GM18868 (cell line): Measurements from ENCODE around the gene PSMB7.

Source experiments
- ATAC-seq: cut with Tn5 transposase; IDR thresholded peaks from one replicate; pipeline ENCODE4 v1.9.1; 2021; ENCODE audit warnings: mild to moderate bottlenecking, moderate library complexity; ENCODE audit not compliant: unreplicated experiment

PSMB7 gene

GRCh38 chr9:124329206-124329792, 85.9 kb downstream of the PSMB7 start:
- no peak for ATAC-seq

DNA sequence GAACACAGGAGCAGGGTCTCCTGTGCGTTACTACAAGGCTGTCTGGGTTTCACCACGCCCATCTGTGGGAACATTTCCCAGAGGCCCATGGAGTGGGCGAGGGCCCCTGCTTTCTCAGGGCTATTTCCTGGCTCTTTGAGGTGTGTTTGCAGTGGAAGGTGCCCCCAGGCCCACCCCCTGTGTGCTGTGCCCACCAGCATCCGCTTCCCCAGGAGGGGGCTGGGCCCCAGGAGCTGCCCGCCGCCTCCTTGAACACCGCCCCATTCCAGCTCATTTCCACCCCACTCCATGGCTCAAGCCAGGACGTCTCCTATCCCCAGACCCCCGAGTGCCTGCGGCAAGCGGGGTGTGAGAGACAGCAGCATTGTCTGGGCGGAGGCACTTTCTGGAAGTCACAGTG, 87.0 kb downstream of the PSMB7 start:
- no peak for ATAC-seq

- no peak for ATAC-seq
Observed at GRCh38 chr9:124327491-124327890, 87.8 kb downstream of the PSMB7 start.

DNA sequence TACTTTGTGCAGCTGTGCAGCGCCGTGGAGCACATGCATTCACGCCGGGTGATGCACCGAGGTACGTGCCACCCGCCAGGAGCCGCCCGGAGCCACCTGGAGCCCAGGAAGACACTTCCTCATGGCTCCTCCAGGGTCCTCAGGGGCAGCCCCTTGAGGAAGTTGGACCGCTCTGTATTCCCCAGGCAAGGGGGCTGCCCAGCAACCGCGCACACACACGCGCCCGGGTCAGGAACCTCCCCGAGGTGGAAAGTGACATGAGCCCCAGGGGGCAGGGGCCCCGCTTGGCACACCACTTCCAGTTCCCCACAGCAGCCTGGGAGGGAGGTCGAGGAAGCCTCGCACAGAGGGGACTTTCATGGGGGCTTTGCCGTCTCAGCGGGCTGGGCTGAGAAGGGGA, 88.9 kb downstream of the PSMB7 start:
- ATAC-seq, result peak; percentile 53

DNA sequence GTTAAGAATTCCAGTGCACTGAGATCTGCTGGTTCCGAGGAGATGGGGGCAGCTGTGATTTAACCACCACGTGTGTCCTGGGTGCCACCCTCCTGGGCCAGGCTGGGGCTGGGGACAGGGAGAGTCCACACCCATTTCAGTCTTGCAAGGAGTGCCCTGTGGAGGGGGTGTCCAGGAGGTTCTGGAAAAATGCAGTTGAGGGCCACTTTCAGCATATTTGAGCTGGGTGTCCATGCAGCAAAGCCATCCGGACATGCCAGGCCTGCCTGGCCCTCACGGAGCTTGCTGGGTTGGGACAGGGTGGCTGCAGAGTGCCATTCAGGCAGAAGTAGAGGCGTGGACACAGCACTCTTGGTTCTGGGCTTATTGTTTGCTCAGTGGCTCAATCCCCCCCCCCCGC, 89.4 kb downstream of the PSMB7 start:
- ATAC-seq, result no peak

- ATAC-seq, result no peak
Observed at GRCh38 chr9:124323904-124324303, 91.3 kb downstream of the PSMB7 start.

GRCh38 chr9:124322618-124323432, 92.4 kb downstream of the PSMB7 start:
- ATAC-seq, result no peak

GRCh38 chr9:124321935-124322334, 93.3 kb downstream of the PSMB7 start:
- no peak for ATAC-seq

- ATAC-seq, result no peak
Observed at GRCh38 chr9:124321416-124321815, 93.8 kb downstream of the PSMB7 start.

DNA sequence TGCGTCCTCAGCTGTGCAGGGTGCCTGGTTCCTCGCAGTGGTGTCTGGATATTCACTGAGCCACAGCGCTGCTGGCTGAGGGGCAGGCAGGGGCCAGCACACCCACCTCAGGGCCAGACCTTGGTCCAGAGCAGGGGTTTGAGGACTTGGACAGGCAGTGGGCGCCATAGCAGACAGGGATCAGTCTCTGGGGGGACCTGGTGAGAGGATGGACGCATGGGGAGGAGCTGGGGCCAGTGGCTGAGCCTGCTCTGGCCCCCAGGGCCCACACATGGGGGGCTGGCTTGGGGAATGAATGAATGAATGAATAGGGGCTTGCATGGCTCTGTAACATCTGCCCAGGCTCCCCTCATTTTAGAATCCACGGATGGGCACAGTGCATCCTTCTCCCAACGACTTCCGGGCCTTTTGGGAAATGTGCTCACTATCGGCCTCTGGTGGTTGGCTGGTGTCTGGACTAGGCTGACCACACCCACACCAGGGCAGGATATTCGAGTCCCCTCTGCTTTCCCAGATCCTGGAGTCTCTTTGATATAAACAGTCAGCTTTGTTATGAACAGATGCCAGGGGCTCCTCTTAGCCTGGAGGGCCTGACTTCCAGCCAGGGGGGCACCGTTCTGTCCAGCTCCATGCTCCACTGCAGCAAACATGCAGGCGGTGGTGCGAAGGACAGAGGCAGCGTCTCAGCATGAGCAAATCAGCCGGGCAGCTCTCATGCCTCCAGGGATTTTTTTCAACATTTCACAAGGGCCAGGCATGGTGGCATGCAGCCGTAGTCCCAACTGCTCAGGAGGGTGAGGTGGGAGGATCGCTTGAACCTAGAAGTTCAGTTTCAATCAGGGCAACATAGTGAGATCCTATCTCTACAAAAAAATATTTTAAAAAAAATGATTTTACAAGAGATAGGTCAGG, 94.9 kb downstream of the PSMB7 start:
- no peak for ATAC-seq

- no peak for ATAC-seq
Observed at GRCh38 chr9:124315882-124316281, 99.4 kb downstream of the PSMB7 start.

DNA sequence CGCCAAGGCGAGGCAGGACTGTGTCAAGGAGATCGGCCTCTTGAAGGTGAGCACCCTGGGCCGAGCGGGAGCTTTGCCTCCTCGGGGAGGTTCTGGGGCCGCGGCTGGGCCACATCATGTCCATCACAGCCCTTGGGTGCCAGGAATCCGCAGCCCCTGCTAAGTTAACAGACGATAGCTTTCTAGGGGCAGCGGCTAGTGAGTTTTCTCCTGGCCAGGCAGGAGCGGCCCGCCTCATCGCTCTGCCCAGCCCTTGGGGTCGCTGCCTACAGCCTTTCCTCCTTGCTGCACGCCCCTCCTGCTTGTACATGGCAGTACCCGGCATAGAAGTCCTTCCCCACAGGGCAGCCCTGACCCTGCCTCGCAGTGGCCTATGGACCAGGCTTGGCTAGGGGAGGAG, 101.3 kb downstream of the PSMB7 start:
- no peak for ATAC-seq

DNA sequence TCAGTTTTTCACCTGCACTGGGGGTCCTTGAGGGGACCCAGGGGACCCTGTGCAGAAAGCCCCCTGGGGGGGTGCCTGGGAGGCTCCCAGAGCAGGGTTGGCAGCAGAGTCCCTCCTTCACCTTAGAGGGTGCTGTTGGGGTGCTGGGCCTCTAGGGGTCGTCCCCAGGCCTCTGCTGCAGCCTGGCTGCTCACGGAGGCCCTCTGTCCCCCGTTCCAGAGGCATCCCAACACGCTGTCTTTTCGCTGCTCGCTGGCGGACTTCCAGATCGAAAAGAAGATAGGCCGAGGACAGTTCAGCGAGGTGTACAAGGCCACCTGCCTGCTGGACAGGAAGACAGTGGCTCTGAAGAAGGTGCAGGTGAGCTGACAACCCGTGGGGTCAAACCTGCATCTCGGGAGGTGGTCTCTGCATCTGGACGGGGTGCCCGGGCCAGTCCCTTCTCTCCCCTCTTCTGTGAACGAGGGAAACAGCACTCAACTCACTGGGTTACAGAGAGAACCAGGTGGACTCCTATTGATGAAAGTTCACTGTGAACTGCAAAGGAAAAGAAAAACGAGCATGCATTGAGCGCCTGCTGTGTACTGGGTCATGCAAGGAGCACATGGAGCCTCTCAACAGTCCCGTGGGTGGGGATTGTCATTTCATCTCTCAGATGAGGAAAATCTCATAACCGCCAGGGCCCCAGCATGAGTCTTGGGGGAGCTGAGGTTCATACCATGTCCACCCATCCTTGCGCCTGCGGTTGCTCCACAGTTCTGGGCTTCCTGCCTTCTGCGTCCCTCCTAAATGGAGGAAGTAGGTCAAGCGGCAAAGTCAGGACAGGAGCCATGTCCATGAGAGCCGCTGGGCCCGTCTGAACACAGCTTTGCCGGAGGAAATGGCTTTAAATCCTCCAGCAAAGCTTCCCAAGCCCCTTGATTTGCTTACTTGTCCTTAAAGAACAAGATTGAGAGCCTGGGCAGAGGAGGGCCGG, 102.7 kb downstream of the PSMB7 start:
- no peak for ATAC-seq

- ATAC-seq, result no peak
Observed at GRCh38 chr9:124311283-124311682, 104.0 kb downstream of the PSMB7 start.

- no peak for ATAC-seq
Observed at GRCh38 chr9:124309667-124310084, 105.6 kb downstream of the PSMB7 start.

DNA sequence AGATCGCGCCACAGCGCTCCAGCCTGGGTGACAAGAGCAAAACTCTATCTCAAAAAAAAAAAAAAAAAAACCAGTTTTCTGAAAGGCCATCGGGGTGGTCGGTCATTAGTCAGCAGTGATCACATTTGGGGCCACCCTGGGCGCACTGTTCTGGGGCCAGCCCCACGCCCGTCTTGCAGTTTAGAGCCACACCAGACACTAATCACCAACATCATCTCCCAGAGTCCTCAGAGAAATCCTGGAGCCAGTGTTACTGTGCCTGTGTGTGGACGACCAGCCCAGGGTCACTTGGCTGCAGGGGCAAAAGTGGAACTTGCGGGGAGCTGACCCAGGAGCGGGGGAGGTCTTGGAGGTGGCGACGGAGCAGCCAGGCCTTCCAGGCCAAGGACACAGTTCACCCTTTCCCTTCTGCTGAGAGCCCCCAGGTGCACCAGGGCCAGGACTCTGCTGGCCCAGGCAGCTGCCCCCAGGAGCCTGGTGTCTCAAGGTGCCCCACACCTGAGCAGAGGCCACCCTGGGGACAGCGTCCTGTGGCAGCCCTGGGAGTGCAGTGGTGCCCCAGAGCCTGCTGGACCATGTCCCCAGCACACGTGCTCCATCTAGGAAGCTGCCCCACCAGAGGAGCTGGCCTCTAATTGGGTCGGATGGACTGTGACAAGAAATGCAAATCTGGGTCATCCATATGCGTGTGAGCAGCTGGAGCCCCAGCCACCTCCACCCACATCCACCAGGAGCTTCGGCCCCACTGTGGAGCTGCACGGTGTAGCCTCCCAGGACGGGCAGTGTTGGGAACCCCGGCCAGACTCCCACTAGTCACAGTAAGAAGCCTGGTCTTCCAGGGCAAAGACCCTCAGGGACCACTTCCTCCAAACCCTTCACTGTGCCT, 106.4 kb downstream of the PSMB7 start:
- no peak for ATAC-seq

DNA sequence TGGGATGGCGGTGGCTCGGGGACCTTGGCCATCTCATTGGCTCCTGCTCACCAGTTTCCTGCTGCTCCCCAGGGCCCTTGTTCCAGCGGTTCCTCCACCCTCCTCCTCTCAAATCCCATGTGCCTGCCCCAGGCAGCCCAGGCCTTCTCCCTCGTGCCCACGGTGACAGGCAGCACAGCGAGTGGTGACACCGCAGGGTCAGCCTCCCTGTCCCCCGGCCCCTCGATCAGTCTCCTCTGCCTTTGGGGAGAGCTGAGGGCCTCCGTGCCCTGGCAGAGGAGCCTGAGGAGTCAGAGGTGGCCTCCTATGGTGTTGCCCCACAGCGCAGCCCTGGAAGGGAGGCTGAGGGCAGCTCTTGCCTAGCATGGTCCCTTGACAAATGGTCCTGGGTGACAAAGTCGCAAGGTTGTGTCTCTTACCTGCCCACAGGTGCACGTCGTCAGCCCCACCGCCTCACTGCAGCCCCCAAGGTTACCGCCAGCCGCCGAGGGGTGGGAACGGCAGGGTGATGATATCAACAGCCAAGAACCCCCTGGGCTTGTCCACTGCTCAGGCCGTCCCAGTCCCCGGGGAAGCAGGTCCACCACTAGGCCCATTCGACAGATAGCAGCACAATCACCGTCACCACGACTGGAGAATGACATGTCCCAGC, 107.7 kb downstream of the PSMB7 start:
- no peak for ATAC-seq

DNA sequence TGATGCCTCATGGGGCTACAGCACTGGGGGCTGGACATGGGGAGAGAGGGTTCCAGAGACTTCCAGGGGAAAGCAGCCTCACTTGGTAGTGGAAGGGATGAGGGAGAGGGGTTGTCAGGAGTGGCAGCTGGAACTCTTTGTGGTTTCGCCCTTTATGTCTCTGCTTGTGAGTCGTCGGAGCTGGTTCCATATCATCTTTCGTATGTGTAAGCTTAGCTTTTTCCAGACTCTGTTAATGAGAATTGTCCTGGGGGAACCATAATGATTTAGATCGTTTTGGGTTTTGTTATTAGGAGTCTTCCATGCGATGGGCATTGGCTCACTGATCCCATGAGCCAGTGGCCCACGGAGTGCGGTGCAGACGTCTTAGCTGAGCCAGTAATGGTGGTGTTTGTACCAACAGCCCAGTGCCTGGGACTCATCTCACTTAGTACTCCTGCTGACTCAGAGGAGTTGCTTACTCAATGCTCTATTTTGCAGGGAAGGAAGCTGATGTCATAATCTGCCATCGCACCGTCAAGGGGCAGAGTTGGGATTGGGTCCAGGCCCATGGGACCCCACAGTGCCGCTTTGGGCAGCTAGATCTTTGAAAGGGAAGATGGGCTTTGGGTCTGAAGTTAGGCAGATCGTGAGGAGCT, 109.0 kb downstream of the PSMB7 start:
- ATAC-seq, result no peak
